SW 1271 (cell line): ENCODE data around the gene SCART1.
"Not testable (repeated sequence)": the region's sequence is repeated elsewhere in the genome, so short reads cannot be mapped to it uniquely, and the experiment has no call there.

ENCODE experiments used
- DNase-seq, 2 experiments: peaks; one replicate each; lab custom pipeline; 2025; lab: John Stamatoyannopoulos, UW

The SCART1 gene

GRCh38 chr10:133456041-133456951 is 2.6 kb downstream of the SCART1 start:
- DNase-seq, result no peak

- no peak for DNase-seq
Measured at GRCh38 chr10:133457100-133457841, 3.5 kb downstream of the SCART1 start.

GRCh38 chr10:133458021-133458709 is 4.4 kb downstream of the SCART1 start:
- DNase-seq, result no peak

GRCh38 chr10:133458710-133459453 is 5.1 kb downstream of the SCART1 start:
- no peak for DNase-seq

GRCh38 chr10:133459454-133460207 is 5.9 kb downstream of the SCART1 start:
- no peak for DNase-seq

GRCh38 chr10:133460208-133460769 is 6.5 kb downstream of the SCART1 start:
- no peak for DNase-seq

- no peak for DNase-seq
Measured at GRCh38 chr10:133461027-133461426, 7.3 kb downstream of the SCART1 start.

- no peak for DNase-seq
Measured at GRCh38 chr10:133461841-133462240, 8.1 kb downstream of the SCART1 start.

- no peak for DNase-seq
Measured at GRCh38 chr10:133462512-133463305, 9.0 kb downstream of the SCART1 start.

GRCh38 chr10:133464582-133465031 is 10.9 kb downstream of the SCART1 start:
- DNase-seq, result no peak

- no peak for DNase-seq
Measured at GRCh38 chr10:133465191-133465949, 11.6 kb downstream of the SCART1 start.

GRCh38 chr10:133465950-133466474 is 12.3 kb downstream of the SCART1 start:
- DNase-seq, result no peak

- DNase-seq, result no peak
Measured at GRCh38 chr10:133466683-133467275, 13.0 kb downstream of the SCART1 start.

- no peak for DNase-seq
Measured at GRCh38 chr10:133467286-133467911, 13.7 kb downstream of the SCART1 start.

- not testable (repeated sequence) for DNase-seq
Measured at GRCh38 chr10:133469205-133469604, 15.5 kb downstream of the SCART1 start.

GRCh38 chr10:133471300-133472109 is 17.8 kb downstream of the SCART1 start:
- DNase-seq, result no peak

- DNase-seq, result no peak
Measured at GRCh38 chr10:133473270-133473669, 19.5 kb downstream of the SCART1 start.
